Right lobe of liver (tissue), 6 donors: ENCODE results near the gene SLC10A7. TPM values are rescaled to one million over a fixed set of nuclear protein-coding genes. Genes with fewer than 3 reads are reported as not detected.

Experiments
- ATAC-seq, 4 donors: fragments of 200-7000 bp; cut with Tn5 transposase; one replicate each; pipeline ENCODE4 v1.9.1; 2020; ENCODE audit warnings: mild to moderate bottlenecking in 4 of 4, moderate library complexity in 4 of 4
- DNase-seq, 3 donors: peaks; one replicate each; pipeline ENCODE4 v3.0.0-alpha.2; 2020
- H3K27ac ChIP-seq, 3 donors: fragments of 200-600 bp; one replicate each; pipeline ENCODE4 v1.8.0; 2022
- H3K27me3 ChIP-seq, 2 donors: fragments of 200-600 bp; one replicate each; pipeline ENCODE4 v1.8.0; 2022
- H3K36me3 ChIP-seq, 4 donors: fragments of 200-600 bp; sonication (generic) in 1 of 4; one replicate each; pipeline versions ENCODE4 v1.5.1 to v1.8.0; 2017 to 2022; ENCODE audit warnings: control low read depth in 1 of 4
- H3K4me1 ChIP-seq, 4 donors: fragments of 200-600 bp; sonication (generic) in 1 of 4; one replicate each; pipeline versions ENCODE4 v1.5.1 to v1.8.0; 2017 to 2022; ENCODE audit warnings: control low read depth in 1 of 4
- H3K4me3 ChIP-seq, 3 donors: fragments of 200-600 bp; one replicate each; pipeline ENCODE4 v1.8.0; 2022
- H3K9me3 ChIP-seq, 4 donors: fragments of 200-600 bp; sonication (generic) in 1 of 4; one replicate each; pipeline versions ENCODE4 v1.5.1 to v1.8.0; 2017 to 2022; ENCODE audit warnings: control low read depth in 1 of 4
- POLR2A ChIP-seq: fragments of 450-650 bp; IDR thresholded peaks from one replicate; pipeline ENCODE4 v1.6.1; 2017; ENCODE audit warnings: antibody characterized with exemption, mild to moderate bottlenecking
- WGBS: methylation state at CpG from one replicate; pipeline ENCODE4 v1.1.6; 2018; ENCODE audit warnings: low coverage, low lambda C conversion rate; ENCODE audit not compliant: insufficient coverage; ENCODE audit errors: missing lambda C conversion rate; 5-methylcytosine and 5-hydroxymethylcytosine counted together
- intact Hi-C, 2 donors: fragments of 100-400 bp; cut with DNase I; formaldehyde crosslinking; loops; one replicate each; pipeline versions ENCODE4 v1.11.2 to v1.14.1; 2022
- total RNA-seq, 6 experiments: library from RNA; depleted of rRNA in 2 of 6; stranded (reverse); fragments of >200 nt in 2 of 6; fragmentation: NEBNext Ultra II Directional in 3 of 6; extraction: Animal tissue kit (Norgen Biotek cat#: 25700) in 3 of 6; gene quantifications; one replicate each; pipeline versions ENCODE4 v1.1.0 to v1.2.4, GENCODE V29; 2016 to 2023
- TF ChIP-seq, protein P1 (sequence below), 4 donors: fragments of 200-600 bp in 3 of 4; fragments of 450-650 bp in 1 of 4; IDR thresholded peaks; one replicate each; pipeline versions ENCODE4 v1.5.1 to v1.8.0; 2016 to 2022; ENCODE audit warnings: antibody characterized with exemption in 4 of 4, mild to moderate bottlenecking in 2 of 4
- donor health status: DM: no; HTN: yes; CAD: no.
- donor health status: DM: no; HTN: no; CAD: no.
- donor health status: DM: no; HTN: no; CAD: no.
- donor health status: DM: no; HTN: yes; CAD: no.
- donor health status: DM: no; HTN: yes; CAD: no.

The SLC10A7 gene
- total RNA-seq, 6 experiments from 2014 or later: 6.3 to 13.5 (median 9.5) TPM

DNA sequence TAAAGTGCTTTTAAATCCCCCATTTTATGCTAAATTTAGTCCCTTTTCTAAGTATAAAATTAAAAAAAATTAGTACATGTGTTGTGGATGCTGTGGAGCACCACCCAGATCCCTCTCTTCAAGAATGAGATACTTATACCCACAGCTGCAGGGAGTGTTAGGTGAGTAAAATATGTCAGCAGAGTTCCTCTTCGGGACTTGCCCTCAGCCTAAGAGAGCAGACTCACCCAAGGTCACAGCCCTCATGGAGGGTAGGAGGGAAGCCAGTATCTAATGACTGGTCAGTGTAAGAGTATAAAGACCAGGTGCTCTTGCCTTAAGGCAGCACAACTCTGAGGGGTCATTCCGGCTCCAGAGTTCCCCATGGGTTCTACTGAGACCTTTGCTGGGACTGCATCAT is 218.9 kb downstream of the SLC10A7 start:
- no peak overlapping the region for H3K4me3 ChIP-seq
- no peaks in the 10 kb centered on the region for H3K36me3 ChIP-seq
- ATAC-seq (no peak), DNase-seq (no peak)
- H3K4me1 ChIP-seq: no peaks in the 10 kb centered on the region
- H3K27ac ChIP-seq: no peak overlapping the region
- 100% methylated on average over 1 of the region's 2 CpGs for WGBS
- intact Hi-C loops: no loop called here
- no peaks in the 10 kb centered on the region for H3K27me3 ChIP-seq
- H3K9me3 ChIP-seq: no peaks in the 10 kb centered on the region
- TF ChIP-seq POLR2A: no peak
- TF ChIP-seq, protein P1, sequence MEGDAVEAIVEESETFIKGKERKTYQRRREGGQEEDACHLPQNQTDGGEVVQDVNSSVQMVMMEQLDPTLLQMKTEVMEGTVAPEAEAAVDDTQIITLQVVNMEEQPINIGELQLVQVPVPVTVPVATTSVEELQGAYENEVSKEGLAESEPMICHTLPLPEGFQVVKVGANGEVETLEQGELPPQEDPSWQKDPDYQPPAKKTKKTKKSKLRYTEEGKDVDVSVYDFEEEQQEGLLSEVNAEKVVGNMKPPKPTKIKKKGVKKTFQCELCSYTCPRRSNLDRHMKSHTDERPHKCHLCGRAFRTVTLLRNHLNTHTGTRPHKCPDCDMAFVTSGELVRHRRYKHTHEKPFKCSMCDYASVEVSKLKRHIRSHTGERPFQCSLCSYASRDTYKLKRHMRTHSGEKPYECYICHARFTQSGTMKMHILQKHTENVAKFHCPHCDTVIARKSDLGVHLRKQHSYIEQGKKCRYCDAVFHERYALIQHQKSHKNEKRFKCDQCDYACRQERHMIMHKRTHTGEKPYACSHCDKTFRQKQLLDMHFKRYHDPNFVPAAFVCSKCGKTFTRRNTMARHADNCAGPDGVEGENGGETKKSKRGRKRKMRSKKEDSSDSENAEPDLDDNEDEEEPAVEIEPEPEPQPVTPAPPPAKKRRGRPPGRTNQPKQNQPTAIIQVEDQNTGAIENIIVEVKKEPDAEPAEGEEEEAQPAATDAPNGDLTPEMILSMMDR (IDR thresholded peaks at IDR 0.05): no peak

DNA sequence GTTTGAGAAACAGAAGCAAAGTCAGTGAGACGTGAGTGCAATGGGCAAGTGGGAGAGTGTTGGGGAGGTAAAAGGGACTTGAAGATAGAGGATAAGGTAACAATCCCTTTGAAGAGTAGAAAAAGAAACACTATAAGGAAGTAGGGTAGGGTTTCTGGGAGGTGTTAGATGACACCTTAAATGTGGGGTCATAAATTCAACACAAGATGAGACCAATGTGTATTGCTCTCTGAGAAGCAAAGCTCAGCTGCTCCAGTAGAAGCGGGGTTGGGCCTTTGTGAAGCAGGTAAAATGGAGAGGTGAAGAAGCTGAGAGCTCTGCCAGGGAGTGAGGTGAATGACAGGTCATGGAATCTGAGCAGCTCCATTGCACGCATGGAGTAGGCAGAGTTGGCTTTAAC is 222.1 kb downstream of the SLC10A7 start:
- no peak for ATAC-seq
- TF ChIP-seq POLR2A: no peak
- TF ChIP-seq, protein P1 (IDR thresholded peaks at IDR 0.05): no peak
- WGBS: 93% methylated on average over 3 of the region's 3 CpGs
- Histone ChIP-seq H3K9me3 (no peaks in the 10 kb centered on the region), H3K4me1 (no peaks in the 10 kb centered on the region), H3K27me3 (no peaks in the 10 kb centered on the region), H3K27ac (no peak overlapping the region), H3K36me3 (no peaks in the 10 kb centered on the region), H3K4me3 (no peak overlapping the region)
- DNase-seq: no peak
- intact Hi-C loops: no loop called here

DNA sequence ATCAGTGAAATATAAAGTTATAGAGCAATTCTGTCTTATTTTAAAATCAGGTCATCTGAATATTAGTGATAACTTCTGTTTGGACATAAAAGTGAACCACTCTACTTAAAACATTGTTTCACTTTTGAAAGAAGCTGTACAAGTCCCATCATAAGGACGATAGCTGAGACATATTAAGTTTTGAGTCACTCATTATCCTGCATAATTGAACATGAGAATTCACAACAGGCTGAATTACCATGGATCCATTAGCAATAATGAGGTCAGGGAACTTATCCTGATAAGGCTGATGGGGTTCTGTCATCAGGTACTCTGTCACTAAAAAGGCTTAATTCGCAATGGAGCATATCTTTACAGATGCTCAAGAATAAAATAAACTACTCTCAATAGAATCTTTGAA is 227.0 kb downstream of the SLC10A7 start:
- TF ChIP-seq POLR2A: no peak
- TF ChIP-seq, protein P1 (IDR thresholded peaks at IDR 0.05): no peak
- intact Hi-C loops: no loop called here

DNA sequence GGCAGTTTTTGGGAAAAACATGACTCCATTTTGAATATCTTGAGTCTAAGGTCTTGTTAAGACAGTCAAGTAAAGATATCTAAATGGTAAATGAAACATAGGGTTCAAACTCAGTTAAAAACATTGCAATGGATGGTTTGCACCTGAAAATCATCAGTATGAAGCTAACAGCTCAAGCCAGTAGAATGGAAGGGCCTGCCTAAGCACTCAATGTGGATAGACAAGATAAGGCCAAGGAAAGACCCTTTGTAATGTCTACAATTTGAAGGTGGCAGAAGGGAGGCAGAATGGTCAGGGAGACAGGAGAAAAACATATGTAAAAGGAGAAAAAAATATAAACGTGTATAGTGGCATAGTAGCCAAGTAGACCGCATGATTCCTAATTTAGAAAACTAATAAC is 229.2 kb downstream of the SLC10A7 start:
- ATAC-seq: no peak
- H3K9me3 ChIP-seq: no peaks in the 10 kb centered on the region

More for the DNA sequence above, 227.0 kb downstream of the SLC10A7 start:
- H3K27me3 ChIP-seq: no peaks in the 10 kb centered on the region
- ATAC-seq (no peak), DNase-seq (no peak)
- no peak overlapping the region for H3K4me3 ChIP-seq
- H3K27ac ChIP-seq: no peak overlapping the region
- H3K36me3 ChIP-seq: no peaks in the 10 kb centered on the region
- WGBS: 94% methylated on average over 2 of the region's 2 CpGs
- no peaks in the 10 kb centered on the region for H3K9me3 ChIP-seq
- H3K4me1 ChIP-seq: no peaks in the 10 kb centered on the region

More for the DNA sequence above, 229.2 kb downstream of the SLC10A7 start:
- Histone ChIP-seq H3K4me1 (no peaks in the 10 kb centered on the region), H3K4me3 (no peak overlapping the region), H3K36me3 (no peaks in the 10 kb centered on the region), H3K27ac (no peak overlapping the region), H3K27me3 (no peaks in the 10 kb centered on the region)
- DNase-seq: no peak
- 92% methylated on average over 2 of the region's 2 CpGs for WGBS
- intact Hi-C loops: no loop called here
- TF ChIP-seq, protein P1 (IDR thresholded peaks at IDR 0.05): no peak
- TF ChIP-seq POLR2A: no peak
